A673 (cell line): ENCODE measurements around the gene SCUBE1. TPM values are rescaled to one million over a fixed set of nuclear protein-coding genes. Genes with fewer than 3 reads are reported as not detected.

ENCODE experiments used
- BruUV-seq: library from RNA; stranded (reverse); fragments of 400-500 nt; replicated peaks from 2 replicates; lab custom pipeline; 2021; lab: Mats Ljungman, UMichigan
- CTCF ChIA-PET: fragments of 300-600 bp; sonication (Branson Sonifier 250); formaldehyde crosslinking; loops from one replicate; lab custom pipeline; 2022; ENCODE audit warnings: antibody characterized with exemption; lab: Charles Lee
- POLR2A ChIA-PET: fragments of 300-600 bp; sonication (Branson Sonifier 250); formaldehyde crosslinking; loops from one replicate; lab custom pipeline; 2022; ENCODE audit warnings: antibody characterized with exemption; ENCODE audit not compliant: low non-redundant PET; lab: Charles Lee
- DNase-seq: peaks from one replicate; pipeline ENCODE4 v3.0.0-alpha.2; 2015; ENCODE audit warnings: low spot score
- H3K27ac ChIP-seq: fragments of 200-600 bp; sonication (generic); 2 replicates; pipeline ENCODE4 v1.5.1; 2016; ENCODE audit warnings: mixed run types, low read depth, mild to moderate bottlenecking, mixed read lengths, antibody characterized with exemption, low read length; ENCODE audit not compliant: poor library complexity, severe bottlenecking
- H3K27me3 ChIP-seq: fragments of 200-600 bp; sonication (generic); replicated peaks from 2 replicates; pipeline ENCODE4 v1.6.1; 2017; ENCODE audit warnings: mixed run types, low read depth, mild to moderate bottlenecking, mixed read lengths, antibody characterized with exemption, low read length; ENCODE audit not compliant: insufficient read depth, poor library complexity
- H3K36me3 ChIP-seq: fragments of 200-600 bp; sonication (generic); 2 replicates; pipeline ENCODE4 v1.6.1; 2016; ENCODE audit warnings: mixed run types, mild to moderate bottlenecking, mixed read lengths, antibody characterized with exemption, low read length; ENCODE audit not compliant: insufficient read depth, poor library complexity, severe bottlenecking
- H3K4me1 ChIP-seq: fragments of 200-600 bp; sonication (generic); 2 replicates; pipeline ENCODE4 v1.6.1; 2017; ENCODE audit warnings: mixed run types, mild to moderate bottlenecking, mixed read lengths, antibody characterized with exemption, low read length; ENCODE audit not compliant: insufficient read depth, poor library complexity, severe bottlenecking
- H3K4me3 ChIP-seq: fragments of 200-600 bp; sonication (generic); 2 replicates; pipeline ENCODE4 v1.5.1; 2016; ENCODE audit warnings: low read depth, mixed run types, mild to moderate bottlenecking, mixed read lengths, low read length; ENCODE audit not compliant: poor library complexity, severe bottlenecking
- H3K9me3 ChIP-seq: fragments of 200-600 bp; sonication (generic); 2 replicates; pipeline ENCODE4 v1.6.1; 2016; ENCODE audit warnings: mixed run types, low read depth, mild to moderate bottlenecking, mixed read lengths, antibody characterized with exemption, low read length; ENCODE audit not compliant: poor library complexity, severe bottlenecking
- CTCF ChIP-seq: fragments of 300-800, 200-600 bp; sonication (generic); conservative IDR thresholded peaks from 2 replicates; pipeline ENCODE4 v1.5.1; 2017; ENCODE audit warnings: low read depth, mild to moderate bottlenecking, antibody characterized with exemption, low read length, moderate library complexity, mixed read lengths
- EZH2 ChIP-seq: fragments of 200-600 bp; sonication (generic); IDR thresholded peaks from 2 replicates; pipeline ENCODE4 v1.6.1; 2017; ENCODE audit warnings: borderline replicate concordance, low read depth, mild to moderate bottlenecking, mixed read lengths, antibody characterized with exemption, low read length; ENCODE audit not compliant: poor library complexity, severe bottlenecking
- intact Hi-C: fragments of 100-400 bp; cut with micrococcal nuclease; formaldehyde crosslinking; loops from one replicate; pipeline ENCODE4 v1.10.0; 2022; ENCODE audit not compliant: unreplicated experiment
- total RNA-seq: library from RNA; stranded (reverse); gene quantifications from 2 replicates; pipeline ENCODE4 v1.2.3, GENCODE V29; 2021

The SCUBE1 gene
- total RNA-seq, 1 experiment from 2014 or later: 0.24 TPM

- H3K27me3 ChIP-seq: no peaks in the 10 kb centered on the region
- no peak overlapping the region for H3K27ac ChIP-seq
- no peaks in the 10 kb centered on the region for H3K4me1 ChIP-seq
- CTCF ChIA-PET: interaction anchor here (0.7 to 0.9 kb wide), 2 partner anchors 10 to 640 kb away, joined by 3 to 6 read pairs; no protein-coding TSS in a partner anchor
- no TSS peak for BruUV-seq
- H3K36me3 ChIP-seq: no peaks in the 10 kb centered on the region
- POLR2A ChIA-PET: no interaction called here
- TF ChIP-seq CTCF: no peak
- intact Hi-C loops: no loop called here
- no peak overlapping the region for H3K4me3 ChIP-seq
- H3K9me3 ChIP-seq: no peaks in the 10 kb centered on the region
- no peak for DNase-seq
Measured at GRCh38 chr22:43197271-43197941, 145.8 kb downstream of the SCUBE1 start.

- TF ChIP-seq EZH2 (no peak), CTCF (no peak)
Measured at GRCh38 chr22:43191831-43192230, 151.3 kb downstream of the SCUBE1 start.

GRCh38 chr22:43188829-43189545 is 154.2 kb downstream of the SCUBE1 start:
- no peaks in the 10 kb centered on the region for H3K9me3 ChIP-seq
- H3K27me3 ChIP-seq: no peaks in the 10 kb centered on the region
- no peak overlapping the region for H3K27ac ChIP-seq
- H3K4me1 ChIP-seq: peaks cover 10% of the 10 kb centered on the region
- peaks cover 4% of the 10 kb centered on the region for H3K36me3 ChIP-seq
- POLR2A ChIA-PET: no interaction called here
- no peak overlapping the region for H3K4me3 ChIP-seq
- no peak for DNase-seq
- TF ChIP-seq EZH2 (no peak), CTCF (no peak)
- CTCF ChIA-PET: no interaction called here
- BruUV-seq: no TSS peak
- intact Hi-C loops: no loop called here

More at GRCh38 chr22:43191831-43192230, 151.3 kb downstream of the SCUBE1 start:
- no peaks in the 10 kb centered on the region for H3K36me3 ChIP-seq
- no peak overlapping the region for H3K27ac ChIP-seq
- intact Hi-C loops: no loop called here
- no peaks in the 10 kb centered on the region for H3K27me3 ChIP-seq
- no peaks in the 10 kb centered on the region for H3K4me1 ChIP-seq
- H3K4me3 ChIP-seq: no peak overlapping the region
- H3K9me3 ChIP-seq: no peaks in the 10 kb centered on the region
- ChIA-PET POLR2A (no interaction called here), CTCF (no interaction called here)
- DNase-seq: no peak
- BruUV-seq: no TSS peak
